H1 (cell line): ENCODE results near the gene CHCHD3. TPM values are rescaled to one million over a fixed set of nuclear protein-coding genes. Genes with fewer than 3 reads are reported as not detected.

Source experiments
- GTF2F1 ChIP-seq: IDR thresholded peaks from 2 replicates; pipeline ENCODE4 v1.6.1; 2012; ENCODE audit warnings: low read depth, low read length, improper control_type of control experiment, borderline replicate concordance
- SIN3A ChIP-seq, 2 experiments: IDR thresholded peaks in 1 of 2; conservative IDR thresholded peaks in 1 of 2; 2 replicates each; pipeline ENCODE4 v1.6.1; 2011 to 2012; ENCODE audit warnings: low read length in 2 of 2, improper control_type of control experiment in 1 of 2, low read depth in 1 of 2, mild to moderate bottlenecking in 1 of 2
- TBP ChIP-seq: IDR thresholded peaks from 2 replicates; pipeline ENCODE4 v1.6.1; 2011; ENCODE audit warnings: low read depth, low read length, improper control_type of control experiment
- USF2 ChIP-seq: IDR thresholded peaks from 2 replicates; pipeline ENCODE4 v1.6.1; 2011; ENCODE audit warnings: low read length, improper control_type of control experiment
- polyA plus RNA-seq, 7 experiments: library from polyadenylated mRNA; depleted of rRNA in 3 of 7; stranded (reverse) in 5 of 7; unstranded in 2 of 7; fragments of >200 nt in 5 of 7; fragments of 200-250 nt in 2 of 7; gene quantifications; 1 replicate in 5 of 7; 2 replicates in 1 of 7; 4 replicates in 1 of 7; pipeline versions ENCODE4 v1.2.1 to v1.2.3, GENCODE V29; 2011 to 2013; ENCODE audit warnings: missing spikeins in 2 of 7, mixed read lengths in 2 of 7
- total RNA-seq: library from RNA; stranded (reverse); fragmentation: NEBNext Ultra II Directional; extraction: Animal tissue kit (Norgen Biotek cat#: 25700); gene quantifications from 2 replicates; pipeline ENCODE4 v1.2.1, GENCODE V29; 2021

CHCHD3 gene
- total and polyA plus RNA-seq, 2 of the 8 experiments (the other 6 are each of a cell fraction or from before 2014, with no cell fraction given): 42.9 to 137 TPM

DNA sequence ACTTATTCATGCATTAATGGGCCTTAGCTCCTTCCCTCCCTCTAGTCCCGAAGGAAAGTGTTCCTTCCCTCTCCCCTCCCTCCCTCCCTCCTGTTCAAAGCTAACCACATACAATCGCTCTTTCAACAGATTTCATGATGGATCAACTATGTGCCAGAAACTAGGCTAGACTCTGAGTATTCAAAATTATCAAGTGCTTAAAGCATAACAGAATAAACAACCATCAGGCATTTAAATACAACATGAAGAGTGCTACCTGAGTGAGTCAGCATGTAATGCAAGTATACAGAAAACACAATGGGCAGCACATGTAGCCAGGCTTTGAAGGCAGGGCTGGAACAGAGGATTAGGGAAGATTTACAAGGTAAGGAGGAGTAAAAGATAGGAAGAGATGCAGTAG is 11.3 kb downstream of the CHCHD3 start (continued):
- TF ChIP-seq USF2 (no peak), SIN3A (conservative IDR thresholded peaks at IDR 0.05 in 1 of 2, IDR thresholded peaks at IDR 0.05 in 1 of 2; ENCODE audit: low read depth in 1 of 2, low read length in 2 of 2) (no peak), GTF2F1 (no peak), TBP (no peak)
- TF ChIP-seq, all 59 proteins: peak for 3
